WTC11 (cell line): ENCODE measurements around the gene TRIB2.

Source experiments
- AR ChIP-seq: fragments of 250-450 bp; sonication (Bioruptor Pico); IDR thresholded peaks from 2 replicates; pipeline ENCODE4 v1.9.0; 2021; ENCODE audit warnings: mild to moderate bottlenecking
- ATF1 ChIP-seq: sonication (generic); formaldehyde crosslinking; IDR thresholded peaks from 2 replicates; pipeline ENCODE4 v1.8.1; 2023; ENCODE audit warnings: mild to moderate bottlenecking, moderate library complexity, missing genetic modification reagents
- ATF2 ChIP-seq: sonication (generic); formaldehyde crosslinking; IDR thresholded peaks from 2 replicates; pipeline ENCODE4 v1.8.1; 2022; ENCODE audit warnings: low read depth, missing genetic modification reagents, borderline replicate concordance
- ATF3 ChIP-seq: sonication (generic); formaldehyde crosslinking; conservative IDR thresholded peaks from 2 replicates; pipeline ENCODE4 v1.8.1; 2022; ENCODE audit warnings: mild to moderate bottlenecking, missing genetic modification reagents
- CTCF ChIP-seq: fragments of 200-600 bp; IDR thresholded peaks from 2 replicates; pipeline ENCODE4 v1.8.0; 2022; ENCODE audit warnings: antibody characterized with exemption
- E2F1 ChIP-seq: sonication (generic); formaldehyde crosslinking; IDR thresholded peaks from 2 replicates; pipeline ENCODE4 v1.8.0; 2022; ENCODE audit warnings: mild to moderate bottlenecking, missing genetic modification reagents
- ETV6 ChIP-seq: sonication (generic); formaldehyde crosslinking; IDR thresholded peaks from 2 replicates; pipeline ENCODE4 v1.8.1; 2022; ENCODE audit warnings: mild to moderate bottlenecking, missing genetic modification reagents
- NFATC4 ChIP-seq: fragments of 250-450 bp; sonication (Bioruptor Pico); IDR thresholded peaks from 2 replicates; pipeline ENCODE4 v1.9.0; 2021; ENCODE audit warnings: mild to moderate bottlenecking
- ZMAT4 ChIP-seq: fragments of 250-450 bp; sonication (Bioruptor Pico); IDR thresholded peaks from 2 replicates; pipeline ENCODE4 v1.9.0; 2021; ENCODE audit warnings: mild to moderate bottlenecking
- ZNF121 ChIP-seq: sonication (generic); formaldehyde crosslinking; IDR thresholded peaks from 2 replicates; pipeline ENCODE4 v1.8.0; 2023; ENCODE audit warnings: missing genetic modification reagents
- ZNF423 ChIP-seq: fragments of 250-450 bp; sonication (Bioruptor Pico); IDR thresholded peaks from 2 replicates; pipeline ENCODE4 v2.1.2; 2022; ENCODE audit warnings: mild to moderate bottlenecking, moderate library complexity

- no peak for TF ChIP-seq CTCF
- no peak for TF ChIP-seq ATF3
- TF ChIP-seq ATF1 (CRISPR knock-in tag): no peak
- TF ChIP-seq ATF2 (CRISPR knock-in tag): no peak
- TF ChIP-seq E2F1: no peak
- no peak for TF ChIP-seq ZNF423 (CRISPR knock-in tag)
- no peak for TF ChIP-seq AR (CRISPR knock-in tag)
- no peak for TF ChIP-seq ZNF121
- TF ChIP-seq ETV6: no peak
- TF ChIP-seq NFATC4 (CRISPR knock-in tag): no peak
- no peak for TF ChIP-seq ZMAT4 (CRISPR knock-in tag)
These were observed 8.1 kb upstream of the TRIB2 start for GRCh38 chr2:12708508-12709206.
